ENCODE measurements around the gene PPP6C. TPM values are rescaled to one million over a fixed set of nuclear protein-coding genes. Genes with fewer than 3 reads are reported as not detected.

The PPP6C gene
- total RNA-seq, 1 experiment from 2014 or later = 53.3 TPM

GRCh38 chr9:125156551-125156950 is 33.1 kb downstream of the PPP6C start:
- Histone ChIP-seq H3K79me2 (ENCODE audit: insufficient read depth, low read length) (no peaks in the 10 kb centered on the region), H4K8ac (replicated peaks; ENCODE audit: insufficient read length, low read depth, low read length) (no peak overlapping the region), H3K56ac (ENCODE audit: insufficient read length, low read depth, low read length) (no peak overlapping the region), H3K9ac (ENCODE audit: extremely low read depth, insufficient read length, low read length) (no peak overlapping the region), H3T11ph (ENCODE audit: low read length) (no peak overlapping the region), H2BK120ac (ENCODE audit: low read depth, low read length, poor library complexity, severe bottlenecking) (no peak overlapping the region), H3K23me2 (ENCODE audit: insufficient read length, low read depth, low read length, poor library complexity, severe bottlenecking) (no peaks in the 10 kb centered on the region), H3K9me3 (ENCODE audit: control insufficient read depth, low read depth, low read length) (no peaks in the 10 kb centered on the region), H3K27me3 (ENCODE audit: insufficient read depth, low read length) (no peaks in the 10 kb centered on the region), H3K18ac (ENCODE audit: insufficient read length, low read depth, low read length) (no peak overlapping the region), H3K4me1 (ENCODE audit: insufficient read depth, low read length) (no peaks in the 10 kb centered on the region), H2AK5ac (ENCODE audit: insufficient read length, low read length) (no peak overlapping the region), H3K4ac (ENCODE audit: low read depth, low read length) (no peak overlapping the region), H2BK12ac (ENCODE audit: insufficient read length, low read depth, low read length) (no peak overlapping the region), H2BK5ac (ENCODE audit: insufficient read length, low read length) (no peak overlapping the region), H3K14ac (ENCODE audit: insufficient read depth, low read length) (no peak overlapping the region), H3K23ac (ENCODE audit: insufficient read length, low read depth, low read length) (no peak overlapping the region), H2AFZ (ENCODE audit: low read length) (no peak overlapping the region), H2BK15ac (ENCODE audit: low read depth, low read length) (no peak overlapping the region), H3K4me2 (ENCODE audit: insufficient read depth, insufficient read length, low read length) (no peak overlapping the region), H4K5ac (ENCODE audit: insufficient read length, low read depth, low read length) (no peak overlapping the region), H4K20me1 (ENCODE audit: control insufficient read depth, insufficient read depth, insufficient read length) (no peaks in the 10 kb centered on the region), H4K91ac (ENCODE audit: insufficient read length, low read depth, low read length) (no peak overlapping the region), H2BK20ac (ENCODE audit: low read depth, low read length, poor library complexity, severe bottlenecking) (no peak overlapping the region), H3K79me1 (ENCODE audit: insufficient read depth, low read depth, low read length, poor library complexity, severe bottlenecking) (no peaks in the 10 kb centered on the region), H3K27ac (ENCODE audit: insufficient read length, low read depth, low read length) (no peak overlapping the region)
- Mint-ChIP-seq H3K4me1 (peaks cover 9% of the 10 kb centered on the region in 2 experiments), H3K36me3 (ENCODE audit: insufficient read depth in 1 of 3, low read depth in 3 of 3) (peaks cover 20 to 45% (median 35%) of the 10 kb centered on the region in 3 experiments; a peak in 6 of 7 replicates), H3K9me3 (no peaks in the 10 kb centered on the region), H3K27me3 (ENCODE audit: low read depth) (no peaks in the 10 kb centered on the region), H3K27ac (no peak overlapping the region), H3K4me3 (no peak overlapping the region)
- WGBS (ENCODE audit: extremely low coverage, insufficient read length, low lambda C conversion rate) = no CpG with 5 or more reads among the region's 2 CpGs
- TF ChIP-seq, protein P1, sequence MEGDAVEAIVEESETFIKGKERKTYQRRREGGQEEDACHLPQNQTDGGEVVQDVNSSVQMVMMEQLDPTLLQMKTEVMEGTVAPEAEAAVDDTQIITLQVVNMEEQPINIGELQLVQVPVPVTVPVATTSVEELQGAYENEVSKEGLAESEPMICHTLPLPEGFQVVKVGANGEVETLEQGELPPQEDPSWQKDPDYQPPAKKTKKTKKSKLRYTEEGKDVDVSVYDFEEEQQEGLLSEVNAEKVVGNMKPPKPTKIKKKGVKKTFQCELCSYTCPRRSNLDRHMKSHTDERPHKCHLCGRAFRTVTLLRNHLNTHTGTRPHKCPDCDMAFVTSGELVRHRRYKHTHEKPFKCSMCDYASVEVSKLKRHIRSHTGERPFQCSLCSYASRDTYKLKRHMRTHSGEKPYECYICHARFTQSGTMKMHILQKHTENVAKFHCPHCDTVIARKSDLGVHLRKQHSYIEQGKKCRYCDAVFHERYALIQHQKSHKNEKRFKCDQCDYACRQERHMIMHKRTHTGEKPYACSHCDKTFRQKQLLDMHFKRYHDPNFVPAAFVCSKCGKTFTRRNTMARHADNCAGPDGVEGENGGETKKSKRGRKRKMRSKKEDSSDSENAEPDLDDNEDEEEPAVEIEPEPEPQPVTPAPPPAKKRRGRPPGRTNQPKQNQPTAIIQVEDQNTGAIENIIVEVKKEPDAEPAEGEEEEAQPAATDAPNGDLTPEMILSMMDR (conservative IDR thresholded peaks at IDR 0.05) = no peak
- no peak for DNase-seq

All from H9 (cell line).